ENCODE data around the gene EIF1.

DNA sequence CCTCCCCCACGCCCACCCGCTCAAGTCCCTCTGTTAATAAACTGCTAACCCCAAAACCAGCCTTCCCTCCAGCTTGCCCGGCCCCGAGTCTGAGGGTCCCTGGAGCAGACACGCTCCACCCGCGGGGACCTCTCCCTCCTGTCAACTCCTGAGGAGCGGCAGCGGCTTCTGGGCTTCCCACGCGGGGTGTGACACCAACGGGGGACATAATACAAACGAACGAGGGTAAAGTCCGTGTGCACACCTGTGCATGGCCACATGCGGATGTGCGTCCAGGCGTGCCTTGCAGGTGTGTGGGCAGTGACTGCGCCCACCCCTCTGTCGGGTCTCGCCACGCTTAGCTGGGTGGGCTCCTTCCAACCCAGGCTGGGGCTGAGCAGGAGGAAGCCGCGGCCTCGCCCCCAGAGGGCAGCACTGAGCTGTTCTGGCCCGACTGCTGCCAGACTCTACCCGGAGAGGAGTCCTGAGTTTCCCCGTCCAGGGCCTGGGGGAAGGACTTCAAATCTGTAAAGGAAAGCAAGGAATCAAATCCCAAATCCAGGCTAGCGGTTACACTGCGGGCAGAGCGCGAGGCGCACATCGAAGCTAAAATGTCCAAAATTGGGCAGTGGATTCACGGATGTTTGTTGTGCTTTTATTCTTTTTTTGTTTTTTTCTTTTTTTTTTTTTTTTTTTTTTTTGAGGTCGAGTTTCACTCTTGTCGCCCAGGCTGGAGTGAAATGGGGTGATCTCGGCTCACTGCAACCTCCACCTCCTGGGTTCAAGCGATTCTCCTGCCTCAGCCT lies 40.1 kb upstream of the EIF1 start:
- no peak for TF ChIP-seq TSHZ2 (CRISPR knock-in tag; IDR thresholded peaks at IDR 0.05)
- TF ChIP-seq ZNF565 (CRISPR knock-in tag; conservative IDR thresholded peaks at IDR 0.05; ENCODE audit: low read depth): no peak
- TF ChIP-seq ARNTL (CRISPR knock-in tag; IDR thresholded peaks at IDR 0.05; ENCODE audit: borderline replicate concordance, low read depth): no peak
- TF ChIP-seq PATZ1 (CRISPR knock-in tag; IDR thresholded peaks at IDR 0.05; ENCODE audit: borderline replicate concordance): no peak
- TF ChIP-seq CREB5 (CRISPR knock-in tag; IDR thresholded peaks at IDR 0.05; ENCODE audit: low read depth): no peak
- TF ChIP-seq ZFP3 (CRISPR knock-in tag; IDR thresholded peaks at IDR 0.05): no peak

Data from SK-N-SH treated with all-trans-retinoic acid at 6 μM for 48 hours (cell line).